ENCODE measurements around the gene PET117.

GRCh38 chr20:18176318-18176785, 38.7 kb downstream of the PET117 start:
- no peak for TF ChIP-seq CTCF (IDR thresholded peaks at IDR 0.05; ENCODE audit: borderline replicate concordance, extremely low read depth, low read length, poor library complexity, severe bottlenecking)
- TF ChIP-seq EZH2 (IDR thresholded peaks at IDR 0.05; ENCODE audit: borderline replicate concordance, low read depth, low read length, severe bottlenecking): no peak
